NCI-H526 (cell line): ENCODE results near the gene TXNL4A.
"Not testable (repeated sequence)": the region's sequence is repeated elsewhere in the genome, so short reads cannot be mapped to it uniquely, and the experiment has no call there.

ENCODE experiments used
- DNase-seq, 2 experiments: peaks; one replicate each; lab custom pipeline; 2025; lab: John Stamatoyannopoulos, UW

Gene TXNL4A, protein sequence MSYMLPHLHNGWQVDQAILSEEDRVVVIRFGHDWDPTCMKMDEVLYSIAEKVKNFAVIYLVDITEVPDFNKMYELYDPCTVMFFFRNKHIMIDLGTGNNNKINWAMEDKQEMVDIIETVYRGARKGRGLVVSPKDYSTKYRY

DNA sequence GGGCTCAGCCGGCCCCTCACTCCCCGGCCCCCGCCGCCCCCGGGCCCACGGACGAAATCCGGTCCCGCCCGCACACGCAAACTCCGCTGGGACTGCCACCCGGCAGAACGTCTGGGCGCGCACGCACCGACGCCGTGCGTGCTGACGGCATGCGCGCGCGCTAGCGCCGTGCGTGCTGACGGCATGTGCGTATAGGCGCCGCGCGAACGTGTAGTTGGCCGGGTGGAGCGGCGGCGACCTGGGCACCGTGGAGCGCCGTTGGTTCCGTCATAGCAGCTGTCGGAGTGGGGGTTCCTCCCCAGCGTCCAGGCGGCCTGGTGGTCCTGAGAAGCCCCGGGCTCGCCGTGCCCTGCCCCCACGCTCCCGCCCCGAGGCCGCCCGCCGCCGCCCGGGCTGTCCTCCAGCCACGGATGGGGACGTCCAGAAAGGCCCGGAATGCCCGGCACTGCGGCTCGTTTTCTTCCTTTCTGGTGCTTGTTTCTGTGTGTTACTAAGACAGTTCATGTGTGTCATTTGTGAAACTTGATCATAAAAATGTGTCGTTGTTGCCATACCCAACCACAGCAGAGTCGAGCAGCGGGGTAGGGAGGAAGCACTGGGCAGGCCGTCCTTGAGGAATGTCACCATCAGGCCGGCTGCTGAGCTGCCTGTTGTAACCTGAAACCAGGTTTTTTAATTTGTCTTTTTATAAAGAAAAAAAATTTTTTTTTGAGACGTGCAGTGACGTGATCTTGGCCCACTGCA, at the start of gene TXNL4A:
TSS of gene TXNL4A (minus strand) at position 113 of the 744 bp plus-strand sequence. CDS start 171 bp downstream, outside the sequence.
- DNase-seq = peak; percentile 30 to 83

DNA sequence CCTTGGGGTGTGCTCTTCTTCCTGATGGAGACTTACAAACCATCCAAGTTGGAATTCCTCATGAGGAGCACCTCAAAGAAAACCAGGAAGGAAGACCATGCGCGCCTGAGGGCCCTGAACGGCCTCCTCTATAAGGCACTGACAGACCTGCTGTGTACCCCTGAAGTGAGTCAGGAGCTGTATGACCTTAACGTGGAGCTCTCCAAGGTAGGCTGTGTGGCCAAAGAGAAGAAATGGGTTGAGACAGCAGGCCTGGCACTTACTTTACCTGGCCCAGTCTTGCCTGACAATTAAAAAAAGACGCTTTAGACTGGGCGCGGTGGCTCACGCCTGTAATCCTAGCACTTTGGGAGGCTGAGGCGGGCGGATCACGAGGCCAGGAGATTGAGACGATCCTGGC, 48.9 kb upstream of the TXNL4A start:
- DNase-seq = no peak

DNA sequence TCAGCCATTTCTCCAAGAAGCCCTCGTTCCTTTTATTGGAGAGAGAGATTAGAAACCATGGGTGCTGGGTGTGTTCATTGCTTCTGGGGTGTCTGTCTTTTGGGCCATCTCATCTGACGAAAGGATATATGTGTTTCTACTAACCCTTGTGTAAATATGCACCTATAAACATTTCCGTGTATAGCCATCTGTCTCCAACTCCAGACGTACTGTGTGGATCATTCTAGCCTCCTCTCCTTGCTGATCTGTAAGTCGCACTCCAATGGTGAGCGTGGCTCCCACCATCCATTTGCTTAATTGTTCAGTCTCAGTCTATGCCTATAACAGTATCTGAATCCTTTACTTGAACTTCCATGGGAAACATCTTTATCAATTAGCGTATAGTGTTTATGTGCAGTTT, 47.6 kb upstream of the TXNL4A start:
- DNase-seq = peak in 1 of 2 experiments; percentile 5

DNA sequence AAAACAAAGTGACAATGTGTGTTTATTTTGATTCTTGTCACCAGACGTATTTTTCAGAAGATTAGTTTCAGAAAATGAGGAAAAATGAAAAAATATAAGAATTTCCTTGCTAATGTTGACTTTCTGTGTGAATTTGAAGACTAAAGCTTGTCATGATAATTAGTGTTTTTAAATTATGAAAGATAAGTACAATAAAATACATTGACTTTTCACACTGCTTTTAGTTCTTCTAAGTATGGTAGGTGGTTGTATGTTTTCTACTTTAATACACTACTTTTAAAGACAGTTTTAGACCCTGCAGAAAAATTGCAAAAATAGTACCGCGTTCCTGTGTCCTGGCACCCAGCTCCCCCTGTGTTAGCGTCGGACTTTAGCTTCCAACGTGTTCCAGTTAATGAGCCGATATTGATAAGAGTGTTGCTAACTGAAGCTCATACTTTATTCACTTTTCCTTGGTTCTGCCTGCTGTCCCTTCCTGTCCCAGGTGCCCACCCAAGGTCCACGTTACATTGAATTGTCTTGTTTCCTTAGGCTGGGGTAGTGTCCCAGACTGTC, 46.6 kb upstream of the TXNL4A start:
- peak in 1 of 2 experiments; percentile 6 for DNase-seq

DNA sequence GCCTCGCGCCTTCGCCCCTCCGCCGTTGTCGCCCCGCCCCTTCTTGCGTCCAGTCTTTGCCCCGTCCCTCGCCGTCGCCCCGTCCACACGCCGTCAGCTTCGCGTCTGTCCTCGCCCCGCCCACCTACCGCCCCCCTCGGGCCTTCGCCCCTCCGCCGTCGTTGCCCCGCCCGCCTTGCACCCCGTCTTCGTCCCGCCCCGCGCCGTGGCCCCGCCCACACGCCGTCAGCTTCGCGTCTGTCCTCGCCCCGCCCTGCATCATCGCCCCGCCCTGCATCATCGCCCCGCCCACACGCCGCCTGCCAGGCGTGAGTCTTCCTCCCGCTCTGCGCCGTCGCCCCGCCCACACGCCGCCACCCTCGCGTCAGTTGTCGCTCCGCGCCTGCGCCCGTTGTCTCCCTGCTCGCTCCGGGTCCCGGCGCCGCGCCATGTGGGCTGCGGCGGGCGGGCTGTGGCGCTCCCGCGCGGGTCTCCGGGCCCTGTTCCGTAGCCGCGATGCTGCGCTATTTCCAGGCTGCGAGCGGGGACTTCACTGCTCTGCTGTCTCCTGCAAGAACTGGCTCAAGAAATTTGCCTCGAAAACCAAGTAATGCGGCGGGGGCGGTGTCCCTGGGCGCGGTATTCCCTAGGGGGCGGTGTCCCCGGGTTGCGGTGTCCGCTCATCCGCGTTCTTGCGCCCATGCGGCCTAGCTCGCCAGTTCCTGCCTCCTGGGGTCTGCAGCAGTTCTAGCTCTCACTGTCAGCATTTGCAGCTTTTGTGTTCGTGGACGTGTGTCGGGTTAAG, 45.9 kb upstream of the TXNL4A start, which contains the start of gene RBFA:
TSS of gene RBFA (plus strand) at position 367 of the 784 bp plus-strand sequence. CDS start at position 429, 62 bp downstream.
- DNase-seq = peak; percentile 83 to 98

DNA sequence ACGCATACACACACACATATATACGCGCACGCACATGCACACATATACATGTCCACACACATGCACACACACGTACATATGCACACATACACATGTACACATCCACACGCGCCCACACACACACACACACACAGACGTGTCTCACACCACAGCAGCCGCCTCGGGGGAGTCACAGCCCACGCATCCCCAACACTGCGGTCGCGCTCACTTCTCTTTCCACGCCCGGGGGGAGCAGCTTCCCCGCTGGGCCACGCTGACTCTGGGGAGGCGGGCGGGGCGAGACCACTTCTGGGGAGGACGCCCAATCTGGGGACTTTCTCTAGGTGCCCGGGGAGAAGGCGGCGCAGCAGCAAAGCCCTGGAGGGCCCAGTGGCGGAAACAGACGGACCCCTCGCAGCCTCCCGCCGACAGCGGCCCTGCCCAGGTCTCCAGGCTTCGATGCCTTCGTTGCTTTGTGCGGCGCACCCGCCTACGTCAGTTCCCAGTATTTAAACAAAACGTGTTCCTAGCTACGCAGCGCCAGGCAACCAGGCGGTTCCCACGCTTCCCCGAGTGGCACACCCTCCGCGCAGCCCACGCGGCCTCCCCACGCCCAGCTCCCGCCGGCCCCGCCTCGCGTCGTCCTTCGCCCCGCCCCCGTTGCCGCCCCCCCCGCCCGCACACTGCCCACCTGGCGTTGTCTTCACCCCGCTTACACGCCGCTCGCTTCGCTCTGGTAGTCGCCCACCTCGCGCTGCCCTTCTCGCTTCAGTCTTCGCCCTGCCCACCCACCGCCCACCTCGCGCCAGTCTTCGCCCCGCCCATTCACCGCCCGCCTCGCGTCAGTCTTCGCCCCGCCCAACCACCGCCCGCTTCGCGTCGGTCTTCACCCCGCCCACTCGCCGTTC, 45.1 kb upstream of the TXNL4A start:
- peak in 1 of 2 experiments; percentile 78 for DNase-seq

DNA sequence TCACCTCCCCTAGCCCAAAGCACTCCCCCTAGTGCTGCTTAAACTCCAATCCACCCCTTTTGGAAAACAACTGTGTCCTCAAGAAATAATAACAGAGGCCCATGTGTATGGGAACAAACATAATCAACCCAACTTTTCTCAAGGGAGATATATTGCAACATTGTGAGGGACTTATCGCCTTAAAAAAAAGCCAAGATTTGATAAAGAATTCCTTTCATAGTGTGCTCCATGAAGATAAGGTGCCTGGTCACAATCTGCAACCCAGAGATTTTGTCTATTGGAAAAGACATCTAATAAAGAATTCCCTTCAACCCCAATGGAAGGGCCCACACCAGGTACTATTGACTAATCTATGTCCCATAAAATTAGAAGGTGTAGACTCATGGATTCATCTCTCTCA, 41.3 kb upstream of the TXNL4A start:
- DNase-seq = no peak

DNA sequence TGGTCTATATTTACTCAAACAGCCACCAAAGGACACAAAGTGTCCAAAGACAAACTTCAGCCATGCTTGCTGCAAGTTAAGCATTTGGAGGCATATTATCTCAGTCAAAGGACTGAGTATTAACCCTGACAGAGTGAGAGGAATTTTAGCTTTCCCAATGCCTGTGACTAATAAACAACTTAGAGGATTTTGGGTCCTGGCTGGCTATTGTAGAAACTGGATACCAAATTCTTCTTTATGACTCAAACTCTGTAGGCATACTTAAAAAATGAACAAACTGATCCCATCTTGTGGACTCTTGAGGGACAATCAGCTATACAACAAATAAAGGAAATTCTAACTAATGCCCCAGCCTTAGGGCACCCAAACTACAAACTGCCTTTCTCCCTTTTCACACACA, 39.4 kb upstream of the TXNL4A start:
- not testable (repeated sequence) for DNase-seq

DNA sequence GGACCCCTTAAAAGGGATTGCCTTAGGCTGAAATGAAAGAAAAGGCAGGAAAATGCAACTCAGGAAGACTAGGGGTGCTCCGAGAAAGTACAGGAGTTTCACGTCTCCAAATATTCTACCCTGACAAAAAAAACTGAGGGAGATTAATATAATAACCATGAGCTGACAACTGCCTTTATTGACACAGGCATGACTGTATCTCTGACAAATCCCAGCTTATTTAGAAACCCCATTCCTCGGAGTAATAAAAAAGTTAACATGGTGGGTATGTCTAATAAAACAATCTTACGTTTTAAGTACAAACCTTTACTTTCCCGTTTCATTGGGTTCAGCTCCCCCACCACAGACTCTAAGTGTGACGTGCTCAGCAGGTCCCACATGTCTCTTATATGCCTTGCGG, 38.0 kb upstream of the TXNL4A start:
- no peak for DNase-seq

DNA sequence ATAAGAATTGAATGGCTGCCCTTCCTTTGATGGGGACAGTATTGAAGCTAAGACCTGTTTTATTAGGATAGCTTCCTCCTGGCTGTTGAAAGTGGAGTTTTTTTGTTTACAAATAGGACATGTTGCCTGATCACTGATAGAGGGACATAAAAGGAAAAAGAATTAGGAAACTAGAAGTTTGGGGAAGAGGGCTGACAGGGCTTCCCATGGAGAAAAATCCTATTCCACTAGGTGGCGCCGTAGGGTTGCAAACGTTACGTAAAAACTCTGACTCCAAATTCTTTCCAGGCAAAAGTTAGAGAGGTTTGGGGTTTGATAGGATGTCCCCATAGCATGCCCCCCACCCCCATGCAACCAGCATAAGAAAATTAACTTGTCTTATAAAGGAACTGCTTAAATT, 34.8 kb upstream of the TXNL4A start:
- peak in 1 of 2 experiments; percentile 8 for DNase-seq

DNA sequence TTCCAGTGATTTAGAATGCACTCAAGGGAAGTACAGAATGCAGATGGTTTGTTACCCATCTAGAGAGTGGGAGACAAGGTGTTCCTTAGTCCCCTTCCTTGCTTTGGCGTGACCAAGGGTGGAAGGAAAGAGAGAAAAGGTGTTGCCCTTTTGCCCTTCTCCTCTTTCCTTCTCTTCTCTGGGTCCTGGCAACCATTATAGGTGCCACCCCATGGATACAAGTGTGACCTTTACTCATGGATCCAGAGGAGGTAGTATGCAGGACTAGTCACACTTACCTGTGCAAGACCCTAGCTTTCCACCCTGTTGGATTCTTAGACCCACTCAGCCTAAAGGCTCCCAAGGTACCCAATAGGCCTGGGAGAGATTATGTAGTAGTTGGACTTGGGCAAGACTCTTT, 34.2 kb upstream of the TXNL4A start:
- no peak for DNase-seq

DNA sequence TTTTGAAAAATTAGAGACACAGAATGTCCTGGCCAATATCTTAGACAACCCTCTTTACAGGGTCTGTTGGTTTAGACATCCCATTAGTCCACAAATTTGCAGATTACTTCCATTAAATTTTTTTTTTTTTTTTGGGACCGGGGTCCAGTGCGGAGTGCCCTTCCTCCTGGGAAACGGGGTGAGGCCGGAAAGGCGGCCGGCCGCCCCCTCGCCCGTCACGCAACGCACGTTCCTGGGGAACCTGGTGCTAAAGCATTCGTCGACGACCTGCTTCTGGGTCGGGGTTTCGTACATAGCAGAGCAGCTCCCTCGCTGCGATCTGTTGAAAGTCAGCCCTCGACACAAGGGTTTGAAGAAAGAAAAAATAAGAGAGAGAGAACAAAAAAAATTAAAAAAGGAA, 24.4 kb upstream of the TXNL4A start:
- DNase-seq = no peak

DNA sequence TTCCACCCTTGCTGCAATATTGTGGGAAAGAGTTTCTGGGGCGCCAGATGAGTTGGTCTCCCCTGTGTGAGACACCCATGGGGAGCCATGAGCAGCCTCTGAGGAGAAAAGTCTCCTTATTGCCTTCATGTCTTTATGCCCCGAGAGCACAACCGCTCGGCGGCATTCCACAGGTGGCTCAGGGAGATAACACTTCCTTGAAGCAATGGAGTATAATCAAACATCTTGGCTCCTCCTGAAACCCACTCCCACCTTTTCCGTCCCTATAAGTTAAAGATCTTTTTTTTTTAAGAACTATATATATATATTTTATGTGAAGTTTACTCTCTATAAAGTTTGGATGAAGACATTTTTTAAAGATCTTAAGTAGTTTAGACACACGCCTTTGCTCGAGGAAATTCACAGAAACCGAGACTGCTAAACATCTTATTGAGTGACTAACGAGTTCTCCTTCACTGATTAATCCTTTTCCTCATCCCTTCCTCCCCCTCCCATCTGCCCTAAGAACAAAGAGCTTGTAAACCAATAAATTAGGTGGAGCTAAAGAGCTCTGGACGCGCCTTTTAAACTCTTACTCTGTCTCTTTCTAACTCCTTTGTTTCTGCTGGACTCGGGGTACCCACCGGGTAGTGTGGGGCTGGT, 23.3 kb upstream of the TXNL4A start:
- not testable (repeated sequence) for DNase-seq

DNA sequence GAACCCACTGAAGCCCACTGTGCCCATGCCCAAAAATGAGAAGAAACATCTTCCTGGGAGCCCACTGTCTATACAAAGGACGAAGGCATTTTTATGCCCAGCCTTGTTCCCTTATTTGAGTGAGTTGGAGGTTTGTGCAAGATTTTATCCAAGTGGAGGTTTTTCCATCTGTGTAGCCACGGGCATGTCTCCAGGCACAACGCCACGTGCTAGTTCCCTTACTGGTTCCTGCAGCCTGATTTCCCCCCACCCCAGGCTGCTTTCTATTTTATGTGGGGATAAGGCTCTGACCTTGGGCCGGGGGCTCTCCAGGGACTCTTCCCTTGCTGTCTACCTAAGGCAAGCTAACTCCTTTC, 22.2 kb upstream of the TXNL4A start:
- DNase-seq = no peak

DNA sequence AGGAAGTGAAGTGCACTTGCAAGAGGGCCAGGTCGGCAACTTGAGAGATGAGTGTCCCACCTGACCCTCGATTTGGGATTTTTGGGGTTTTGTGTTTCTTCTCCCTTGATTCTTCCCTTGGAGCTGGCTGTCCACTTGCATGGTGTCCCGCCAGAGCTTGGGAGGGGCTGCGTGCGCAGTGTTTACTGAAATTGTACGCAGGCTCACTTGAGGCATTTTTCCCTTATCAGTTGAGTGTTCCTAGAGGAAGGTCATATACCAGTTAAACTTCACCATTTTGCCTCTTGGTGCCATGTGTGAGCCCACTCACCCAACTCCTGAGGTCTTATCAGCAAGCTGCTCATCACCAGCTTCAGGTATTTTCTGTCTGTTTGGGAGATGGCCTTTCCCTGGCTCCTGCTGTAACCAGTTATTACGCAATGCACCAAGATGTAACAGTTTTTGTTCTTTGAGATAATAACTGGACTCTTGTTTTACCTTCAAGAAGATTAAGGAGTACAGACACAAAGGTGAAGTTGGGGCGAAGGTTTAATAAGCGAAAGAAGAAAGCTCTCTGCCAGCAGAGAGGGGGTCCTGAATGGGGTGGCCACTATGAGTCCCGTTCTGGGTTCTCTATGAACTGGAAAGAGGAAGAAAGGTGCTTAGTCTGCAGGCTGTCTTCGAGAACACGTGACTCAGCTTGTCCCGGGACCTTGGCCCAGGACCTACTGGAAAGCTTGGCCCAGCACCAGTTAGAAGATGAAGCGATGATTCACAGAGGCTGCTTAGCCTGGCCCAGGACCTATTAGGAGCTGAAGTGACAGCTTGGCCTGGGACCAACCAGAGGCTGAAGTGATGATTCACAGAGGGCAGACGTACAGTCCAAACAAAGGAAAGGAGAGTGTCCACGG, 21.5 kb upstream of the TXNL4A start:
- no peak for DNase-seq

DNA sequence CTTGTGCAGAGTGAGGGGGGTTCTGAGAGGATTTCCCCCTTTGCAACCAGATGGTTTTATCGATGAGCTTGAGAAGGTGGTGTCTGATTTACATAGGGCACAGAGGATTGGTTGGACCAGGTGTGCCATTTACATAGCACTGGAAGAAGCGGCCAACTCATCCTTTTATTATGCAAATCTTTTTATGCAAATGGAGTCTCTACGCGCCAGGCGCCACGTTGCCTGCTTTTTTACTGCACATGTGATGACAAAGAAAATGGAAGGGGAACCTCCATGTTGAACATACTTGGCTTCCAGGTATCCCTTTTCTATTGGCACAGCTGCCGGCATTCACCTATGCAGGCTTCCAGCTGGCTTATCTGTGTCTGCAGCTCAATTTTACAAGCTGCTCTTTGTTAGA, 18.4 kb upstream of the TXNL4A start:
- DNase-seq = peak; percentile 82 to 83

DNA sequence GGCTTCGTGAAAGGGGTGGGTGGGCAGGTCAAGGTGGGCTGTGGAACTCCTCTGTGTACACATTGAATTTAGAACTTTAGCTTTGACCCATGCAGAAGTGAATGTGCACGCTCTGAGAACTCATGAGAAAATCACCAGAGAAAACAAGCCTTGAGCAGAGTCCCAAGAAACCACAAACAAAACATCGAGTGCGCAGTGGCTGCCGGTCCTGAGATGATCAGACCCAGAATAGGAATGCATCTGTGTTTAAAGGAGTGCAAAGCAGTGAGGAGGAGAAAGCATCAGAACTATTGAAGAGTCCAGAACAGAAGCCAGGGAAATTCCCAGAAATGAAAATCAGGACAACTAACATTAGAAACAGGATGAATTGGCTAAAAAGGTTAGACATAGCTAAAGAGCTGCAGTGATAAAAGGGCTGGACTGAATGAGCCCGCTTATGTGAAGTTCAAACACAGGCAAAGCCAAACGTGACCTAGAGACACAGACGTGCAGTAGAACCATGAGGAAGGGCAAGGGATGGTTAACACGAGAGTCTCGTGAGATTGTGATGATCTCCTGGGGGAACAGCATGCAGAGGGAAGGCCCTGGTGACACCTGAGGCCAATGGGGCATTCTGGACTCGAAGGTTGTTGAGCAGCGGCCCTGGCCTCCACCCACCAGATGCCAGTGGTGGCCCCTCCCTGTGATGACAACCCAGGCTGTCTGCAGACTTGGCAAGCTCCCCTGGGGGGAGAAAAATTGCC, 16.4 kb upstream of the TXNL4A start:
- DNase-seq = no peak

DNA sequence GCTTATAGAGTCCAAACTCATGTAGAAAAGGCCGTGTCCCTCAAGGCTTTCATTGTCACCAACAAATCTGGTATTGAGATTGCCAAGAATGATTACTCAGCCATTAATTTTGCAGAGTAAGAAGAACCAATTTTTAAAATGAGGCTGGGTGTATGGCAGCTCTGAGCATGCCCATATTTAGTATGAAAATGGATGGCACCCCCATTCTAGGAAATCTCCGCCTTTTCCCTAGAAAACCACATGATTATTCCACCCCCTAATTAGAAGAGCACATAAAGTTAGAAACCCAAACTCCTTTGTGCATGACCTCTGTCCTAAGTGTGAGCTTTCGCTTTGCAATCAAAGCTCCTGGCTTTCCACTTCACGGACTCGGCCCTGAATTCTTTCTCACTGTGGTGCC, 14.1 kb upstream of the TXNL4A start:
- DNase-seq = no peak

DNA sequence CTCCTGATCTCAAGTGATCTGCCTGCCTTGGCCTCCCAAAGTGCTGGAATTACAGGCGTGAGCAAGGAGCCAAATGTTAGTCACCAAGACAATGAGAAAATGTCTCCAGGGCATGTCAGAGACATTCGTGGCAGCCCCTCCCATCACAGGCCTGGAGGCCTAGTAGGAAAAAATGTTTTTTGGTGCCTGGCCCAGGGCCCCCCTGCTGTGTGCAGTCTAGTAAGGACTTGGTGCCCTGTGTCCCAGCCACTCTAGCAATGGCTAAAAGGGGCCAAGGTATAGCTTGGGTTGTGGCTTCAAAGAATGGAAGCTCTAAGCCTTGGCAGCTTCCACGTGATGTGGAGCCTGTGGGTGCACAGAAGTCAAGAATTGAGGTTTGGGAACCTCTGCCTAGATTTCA, 12.5 kb upstream of the TXNL4A start:
- no peak for DNase-seq
